Middle frontal gyrus (tissue), 1 donor: ENCODE measurements around the gene AHSG.
"Not testable (repeated sequence)": the region's sequence is repeated elsewhere in the genome, so short reads cannot be mapped to it uniquely, and the experiment has no call there.

Source experiments
- DNase-seq: peaks from one replicate; pipeline ENCODE4 v3.0.0-alpha.2; 2015; ENCODE audit warnings: low spot score; ENCODE audit errors: extremely low spot score

AHSG gene

DNA sequence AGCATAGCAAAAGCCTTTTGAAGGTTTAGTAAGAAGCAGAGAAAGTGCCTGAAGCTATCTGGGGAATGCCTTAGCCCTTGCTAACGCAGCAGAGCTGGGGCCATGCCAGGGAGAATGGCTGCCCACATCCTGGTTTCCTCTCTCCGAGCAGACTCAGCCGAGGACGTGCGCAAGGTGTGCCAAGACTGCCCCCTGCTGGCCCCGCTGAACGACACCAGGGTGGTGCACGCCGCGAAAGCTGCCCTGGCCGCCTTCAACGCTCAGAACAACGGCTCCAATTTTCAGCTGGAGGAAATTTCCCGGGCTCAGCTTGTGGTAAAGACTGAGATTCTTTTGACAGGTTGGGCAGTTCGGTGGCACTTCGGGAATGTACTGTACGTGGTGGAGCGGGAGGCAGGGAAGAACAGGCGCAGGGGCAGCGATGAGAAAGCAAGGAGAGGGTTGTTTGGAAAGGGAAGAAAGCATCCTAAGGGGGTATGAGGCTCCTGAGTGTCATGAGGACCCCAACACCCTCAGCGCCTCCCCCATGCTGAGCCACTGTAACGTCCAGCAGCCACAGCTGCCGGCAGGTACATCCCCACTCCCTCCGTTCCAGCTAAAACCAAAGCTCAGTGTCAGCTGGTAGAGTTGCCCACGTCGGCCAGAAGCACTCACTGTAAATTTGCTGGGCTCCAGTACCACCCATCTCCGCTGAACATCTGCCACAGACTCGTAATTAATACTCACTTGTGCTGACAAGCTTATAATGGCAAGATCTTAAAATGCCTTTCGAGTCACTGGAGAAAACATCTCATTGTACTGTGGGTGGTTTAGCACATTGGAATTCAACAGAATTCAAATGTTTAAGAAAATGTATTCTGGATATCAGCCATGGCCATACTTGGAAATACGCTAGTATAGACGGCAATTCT is 4.4 kb downstream of the AHSG start:
- DNase-seq: peak; percentile 78

DNA sequence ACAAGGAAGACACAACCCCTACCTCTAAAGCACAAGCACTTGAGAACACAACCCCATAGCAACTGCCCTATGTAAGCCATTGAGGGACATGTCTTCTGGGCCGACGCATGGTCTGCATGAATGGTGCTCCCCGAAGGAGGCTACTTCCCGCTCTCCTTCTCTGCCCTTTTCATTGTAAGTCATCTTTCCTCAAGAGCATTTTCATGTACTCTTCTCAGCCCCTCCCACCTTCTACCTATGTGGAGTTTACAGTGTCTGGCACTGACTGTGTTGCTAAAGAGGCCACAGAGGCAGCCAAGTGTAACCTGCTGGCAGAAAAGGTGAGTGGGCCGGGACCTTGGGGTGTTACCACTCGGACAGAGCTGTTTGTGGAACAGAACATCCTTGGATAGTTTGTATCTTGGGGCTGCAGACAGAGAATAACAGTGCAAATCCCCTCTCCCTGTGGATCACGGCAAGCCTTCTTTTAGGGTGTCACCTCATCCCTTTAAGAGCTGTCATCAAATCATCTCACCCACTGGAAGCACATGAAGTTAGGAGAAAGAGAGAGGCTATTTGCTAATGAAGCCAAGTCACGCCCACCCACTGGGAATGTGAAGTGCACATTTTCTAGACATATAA is 5.6 kb downstream of the AHSG start:
- DNase-seq: no peak

DNA sequence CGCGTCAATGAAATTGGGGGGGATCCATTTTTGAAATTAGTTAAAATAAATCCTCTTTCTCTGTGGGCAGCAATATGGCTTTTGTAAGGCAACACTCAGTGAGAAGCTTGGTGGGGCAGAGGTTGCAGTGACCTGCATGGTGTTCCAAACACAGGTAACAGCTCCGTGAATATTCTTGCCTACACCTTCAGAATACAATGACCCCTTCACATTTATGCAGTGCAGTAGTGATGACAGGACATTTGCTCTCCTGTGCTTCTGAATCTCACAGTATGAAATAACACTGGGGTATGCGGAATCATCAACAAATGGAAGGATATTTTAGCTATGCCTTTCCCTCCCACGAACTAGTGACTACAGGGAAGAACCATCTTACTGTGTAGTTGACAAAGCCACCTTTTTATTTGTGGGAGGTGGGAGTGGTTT is 6.9 kb downstream of the AHSG start:
- DNase-seq: no peak

DNA sequence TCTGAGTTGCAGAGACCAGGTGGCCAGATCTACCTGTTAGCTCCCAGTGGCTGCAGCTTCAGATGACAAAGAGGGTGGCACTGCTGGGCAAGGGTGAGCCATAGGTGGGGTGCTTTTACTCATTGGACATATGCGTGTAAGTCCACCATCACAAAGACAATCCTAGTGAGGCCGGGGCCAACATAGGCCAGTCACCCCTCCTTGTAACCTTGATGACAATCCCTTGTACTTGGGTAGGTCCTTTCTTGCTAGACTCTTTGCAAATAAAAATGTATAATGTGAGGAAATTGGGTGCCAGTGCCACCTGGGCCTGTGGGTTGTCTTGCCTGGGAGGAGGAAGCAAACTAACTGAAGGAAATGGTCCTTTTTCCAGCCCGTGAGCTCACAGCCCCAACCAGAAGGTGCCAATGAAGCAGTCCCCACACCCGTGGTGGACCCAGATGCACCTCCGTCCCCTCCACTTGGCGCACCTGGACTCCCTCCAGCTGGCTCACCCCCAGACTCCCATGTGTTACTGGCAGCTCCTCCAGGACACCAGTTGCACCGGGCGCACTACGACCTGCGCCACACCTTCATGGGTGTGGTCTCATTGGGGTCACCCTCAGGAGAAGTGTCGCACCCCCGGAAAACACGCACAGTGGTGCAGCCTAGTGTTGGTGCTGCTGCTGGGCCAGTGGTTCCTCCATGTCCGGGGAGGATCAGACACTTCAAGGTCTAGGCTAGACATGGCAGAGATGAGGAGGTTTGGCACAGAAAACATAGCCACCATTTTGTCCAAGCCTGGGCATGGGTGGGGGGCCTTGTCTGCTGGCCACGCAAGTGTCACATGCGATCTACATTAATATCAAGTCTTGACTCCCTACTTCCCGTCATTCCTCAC is 7.6 kb downstream of the AHSG start:
- DNase-seq: no peak

DNA sequence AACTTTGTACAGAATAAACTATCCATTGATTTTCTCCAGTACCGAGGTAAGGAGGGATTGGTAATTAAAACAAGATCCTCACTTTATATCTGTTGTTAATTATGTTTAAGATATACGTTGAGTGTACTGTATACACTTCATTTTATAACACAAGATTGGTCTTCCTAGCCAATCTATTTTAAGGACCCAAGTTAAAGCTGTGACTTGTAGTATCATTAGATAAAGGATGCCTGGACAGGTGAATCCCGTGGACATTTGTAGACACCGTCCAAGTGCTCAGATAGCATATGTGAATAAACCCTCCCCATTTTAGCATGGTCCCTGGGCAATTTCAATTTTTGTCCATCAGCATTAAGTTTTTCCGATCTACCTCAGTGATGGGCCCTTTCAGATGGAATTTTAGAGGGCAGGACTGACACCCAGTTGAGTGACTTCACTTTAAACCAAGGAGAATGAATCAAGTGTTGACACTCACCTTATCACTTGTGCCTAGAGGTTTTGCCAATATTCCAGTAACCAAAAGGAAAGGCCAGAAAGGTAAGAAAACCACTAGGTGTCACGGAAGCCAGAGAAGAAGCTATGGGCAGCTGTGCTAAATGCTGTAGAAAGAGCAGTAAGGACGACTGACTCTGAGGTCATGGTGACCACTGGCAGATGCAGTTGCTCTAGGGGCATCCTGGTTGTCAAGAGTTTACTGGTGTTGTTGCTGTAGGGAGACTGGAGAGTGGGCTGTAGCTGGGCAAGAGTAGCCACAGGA is 9.2 kb downstream of the AHSG start:
- no peak for DNase-seq

DNA sequence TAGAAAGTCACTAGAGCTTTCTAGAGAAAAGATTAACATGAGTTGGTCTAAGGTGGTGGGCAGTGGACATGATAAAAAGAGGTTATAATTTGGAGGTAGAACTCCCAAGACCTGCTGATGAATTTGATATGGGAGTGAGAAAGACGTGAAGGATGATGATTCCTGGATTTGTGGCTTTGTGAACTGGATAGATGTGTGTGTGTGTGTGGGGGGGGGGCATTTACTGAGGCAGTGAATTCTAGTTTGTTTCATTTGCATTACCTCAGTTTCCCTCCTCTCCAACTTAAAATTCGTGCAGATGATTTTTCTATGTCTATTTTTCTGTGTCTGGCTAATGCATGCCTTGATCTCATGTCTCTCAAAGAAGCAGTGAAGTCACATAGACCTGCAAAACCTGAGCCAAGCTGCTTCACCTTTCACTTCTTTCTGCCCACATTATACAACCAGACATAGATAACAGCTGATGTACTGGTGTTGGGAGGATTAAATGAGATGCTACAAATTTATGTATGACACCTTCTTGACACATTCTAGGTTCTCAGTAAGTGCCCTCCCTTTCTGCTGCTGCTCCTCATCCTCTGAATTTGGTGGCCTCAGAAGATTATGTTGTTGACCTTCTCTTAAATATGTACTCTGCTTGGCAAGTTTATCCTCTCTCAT is 9.9 kb downstream of the AHSG start:
- DNase-seq: no peak

DNA sequence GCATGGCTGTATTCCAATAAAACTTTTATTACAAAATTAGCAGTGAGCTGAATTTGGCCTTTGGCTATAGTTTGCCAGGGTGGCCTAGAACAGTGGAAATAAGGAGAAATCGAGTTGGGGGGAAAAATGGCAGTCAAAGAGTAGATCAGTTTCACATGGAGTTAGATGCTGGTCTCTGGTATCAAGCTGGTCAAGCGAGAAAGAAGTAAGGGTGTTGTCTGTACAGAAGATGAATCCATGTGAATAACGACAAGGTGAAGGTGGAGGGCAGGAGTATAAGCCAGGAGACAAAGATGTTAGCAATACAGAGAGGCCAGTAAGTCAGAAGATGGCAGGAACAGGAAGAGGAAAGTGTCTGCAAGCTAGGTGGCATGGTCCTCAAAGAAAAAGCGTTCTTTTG is 11.7 kb downstream of the AHSG start:
- DNase-seq: no peak

DNA sequence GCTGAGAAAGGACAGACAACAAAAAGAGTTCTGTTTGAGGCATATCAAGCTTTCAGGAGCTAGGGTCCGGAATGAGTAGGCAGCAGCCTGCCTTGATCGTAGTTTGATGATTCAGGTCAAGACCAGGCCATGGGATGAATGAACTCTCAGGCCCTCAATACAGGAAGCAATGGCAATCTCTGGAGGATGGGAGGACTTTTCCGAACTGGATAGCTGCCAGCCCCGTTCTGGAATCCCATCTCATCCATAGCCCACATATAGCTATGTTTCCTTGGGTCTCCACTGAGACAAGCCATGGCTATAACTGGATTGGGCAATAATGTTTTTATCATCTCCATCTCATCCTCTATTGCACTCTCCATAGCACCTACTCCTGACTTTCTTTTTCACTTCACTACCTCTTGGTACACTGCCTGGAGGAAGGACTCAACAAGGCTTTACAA is 12.8 kb downstream of the AHSG start:
- DNase-seq: no peak

DNA sequence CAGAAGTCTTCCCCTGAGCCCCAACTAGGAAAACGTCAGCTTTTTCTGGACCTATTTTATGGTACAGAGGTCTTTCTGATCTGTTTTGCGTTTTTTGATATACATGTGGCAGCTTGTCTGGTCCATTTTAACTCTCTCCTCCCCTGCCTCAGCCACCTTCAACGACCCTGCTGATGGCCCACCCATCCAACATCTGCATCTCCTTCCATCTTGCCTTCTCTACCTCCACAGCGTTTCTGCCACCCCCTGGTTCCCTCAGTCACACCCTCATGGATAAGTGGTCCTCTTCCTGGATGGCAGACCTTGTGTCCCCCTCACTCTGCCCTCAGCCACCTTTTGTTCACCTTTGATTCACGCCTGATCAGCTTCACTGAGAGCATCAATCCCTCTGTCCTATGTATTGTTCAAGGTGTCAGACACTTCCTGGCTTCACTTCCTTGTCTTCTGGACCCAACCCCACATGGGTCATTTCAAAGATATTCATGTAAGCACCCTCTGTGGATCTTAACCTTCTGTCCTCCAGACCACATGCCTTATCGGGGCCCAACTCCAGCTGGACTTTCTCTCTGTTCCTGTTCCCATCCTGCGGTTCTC is 13.5 kb downstream of the AHSG start:
- DNase-seq: no peak

DNA sequence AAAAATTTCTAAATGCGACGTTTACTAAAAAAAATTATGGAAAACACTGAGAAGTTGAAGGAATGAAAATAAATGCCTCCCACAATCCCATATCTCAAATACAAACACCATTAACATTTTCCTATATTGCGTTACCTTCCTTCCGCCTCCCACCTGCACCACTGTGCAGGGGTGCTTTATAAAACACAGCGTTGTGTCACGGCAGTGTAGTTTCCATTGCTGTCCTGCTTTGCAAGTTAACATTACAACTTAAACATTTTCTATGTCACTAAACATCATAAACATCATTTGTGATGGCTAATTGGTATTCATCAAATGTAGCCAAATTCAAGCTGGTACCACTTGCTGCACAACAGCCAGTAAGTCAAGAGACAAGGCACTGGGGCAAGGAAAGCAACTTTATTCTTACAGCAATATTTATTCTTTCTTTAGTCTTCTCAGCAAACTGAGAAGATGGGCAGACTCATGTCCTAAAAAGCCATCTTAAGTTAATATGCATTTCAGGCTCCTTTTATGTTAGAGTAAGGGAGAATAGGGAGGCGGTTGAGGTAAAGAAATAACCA is 15.1 kb downstream of the AHSG start:
- DNase-seq: no peak

DNA sequence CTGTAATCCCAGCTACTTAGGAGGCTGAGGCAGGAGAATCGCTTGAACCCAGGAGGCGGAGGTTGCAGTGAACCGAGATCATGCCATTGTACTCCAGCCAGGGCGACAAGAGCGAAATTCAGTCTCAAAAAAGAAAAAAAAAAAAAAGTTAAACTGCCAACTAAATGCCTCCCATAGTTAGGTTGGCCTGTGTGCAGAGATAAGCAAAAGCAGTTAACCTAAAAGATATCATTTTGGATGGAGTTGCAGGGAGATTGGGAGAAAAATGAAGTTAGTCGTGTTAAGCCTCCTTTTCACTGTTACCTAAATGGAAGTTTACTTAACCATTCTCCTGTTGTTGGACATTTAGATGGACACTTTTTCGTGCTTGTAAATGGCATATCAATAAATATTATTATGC is 15.9 kb downstream of the AHSG start:
- no peak for DNase-seq

DNA sequence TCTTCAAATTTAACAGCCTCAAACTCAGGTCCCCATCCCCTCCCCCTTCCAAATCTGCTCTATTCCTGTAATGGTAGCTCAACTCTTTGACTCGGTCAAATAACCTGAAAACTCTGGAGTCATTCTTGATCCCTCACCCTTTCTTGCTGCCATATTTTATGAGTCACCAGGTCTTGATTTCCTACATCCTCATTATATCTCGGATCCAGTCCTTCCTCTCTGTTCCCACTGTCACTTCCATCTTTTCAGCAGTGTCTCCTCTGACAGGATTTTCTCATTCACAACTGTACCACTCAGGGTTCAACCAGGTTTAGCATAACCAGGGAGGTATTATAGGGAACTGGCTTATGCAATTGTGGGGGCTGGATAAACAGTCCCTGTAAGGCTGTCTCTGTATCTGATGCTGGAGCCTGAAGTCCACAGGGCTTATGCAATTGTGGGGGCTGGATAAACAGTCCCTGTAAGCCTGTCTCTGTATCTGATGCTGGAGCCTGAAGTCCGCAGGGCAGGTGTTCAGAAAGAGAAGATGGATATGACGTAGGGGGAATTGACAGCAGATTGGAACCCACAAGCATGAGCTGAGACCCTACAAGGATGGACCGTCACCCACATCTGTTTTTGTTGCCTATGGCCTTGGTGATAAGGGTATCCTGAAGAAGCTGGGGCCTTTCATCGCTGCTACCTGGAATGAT is 18.2 kb downstream of the AHSG start:
- DNase-seq: no peak

DNA sequence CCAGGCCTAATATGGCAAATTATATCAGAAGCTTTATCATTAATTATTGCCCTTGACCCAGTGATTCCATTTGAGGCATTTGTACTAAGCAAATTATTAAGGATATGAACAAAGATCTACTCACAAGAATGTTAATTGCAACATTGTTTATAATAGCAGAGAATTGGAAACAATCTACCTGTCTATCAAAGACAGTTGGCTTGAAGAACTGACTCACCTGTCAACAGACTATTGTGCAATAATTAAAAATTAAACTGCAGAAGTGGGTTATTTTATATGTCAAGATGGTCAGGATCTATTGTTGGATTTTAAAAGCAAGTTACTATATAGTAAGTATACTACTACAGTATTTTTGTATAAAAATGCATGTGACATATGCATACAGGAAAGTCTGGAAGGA is 20.6 kb downstream of the AHSG start:
- no peak for DNase-seq

DNA sequence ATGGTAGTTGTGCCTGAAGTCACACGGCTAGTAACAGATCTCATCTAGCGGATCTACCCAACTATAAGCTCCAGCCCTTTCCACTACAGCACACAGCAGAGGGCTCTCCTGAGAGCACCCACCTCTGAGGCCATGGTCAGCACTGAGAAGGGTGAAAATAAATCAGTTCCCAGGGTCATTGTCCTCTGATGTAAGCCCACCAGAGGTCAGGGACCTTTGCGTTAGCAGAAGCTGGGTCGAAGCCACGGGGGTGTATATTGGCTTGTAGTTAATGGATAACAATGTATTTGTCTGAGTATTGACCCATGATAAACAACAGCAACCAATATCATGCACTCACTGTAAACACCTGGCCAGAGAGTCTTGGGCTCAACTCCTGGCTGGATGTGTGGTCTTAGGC is 21.3 kb downstream of the AHSG start:
- not testable (repeated sequence) for DNase-seq

DNA sequence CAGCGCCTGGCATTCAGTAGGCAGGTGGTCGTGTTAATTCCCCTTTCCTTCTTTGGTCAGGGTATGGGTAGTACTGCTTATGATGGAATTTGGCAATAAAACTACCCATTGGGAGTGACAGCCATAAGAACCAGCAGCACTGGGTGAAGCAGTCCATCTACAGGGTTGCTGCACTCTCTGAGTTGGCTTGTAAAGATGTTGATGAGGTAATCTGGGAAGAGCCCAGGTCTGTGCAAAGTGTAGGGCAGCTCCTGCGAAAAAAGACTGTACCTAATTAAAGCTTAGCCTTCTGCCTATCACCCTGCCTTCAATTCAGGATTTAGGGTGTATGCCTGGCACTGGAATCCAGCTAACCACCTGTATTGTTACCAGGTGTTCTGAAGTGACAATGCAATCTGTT is 22.7 kb downstream of the AHSG start:
- DNase-seq: no peak

DNA sequence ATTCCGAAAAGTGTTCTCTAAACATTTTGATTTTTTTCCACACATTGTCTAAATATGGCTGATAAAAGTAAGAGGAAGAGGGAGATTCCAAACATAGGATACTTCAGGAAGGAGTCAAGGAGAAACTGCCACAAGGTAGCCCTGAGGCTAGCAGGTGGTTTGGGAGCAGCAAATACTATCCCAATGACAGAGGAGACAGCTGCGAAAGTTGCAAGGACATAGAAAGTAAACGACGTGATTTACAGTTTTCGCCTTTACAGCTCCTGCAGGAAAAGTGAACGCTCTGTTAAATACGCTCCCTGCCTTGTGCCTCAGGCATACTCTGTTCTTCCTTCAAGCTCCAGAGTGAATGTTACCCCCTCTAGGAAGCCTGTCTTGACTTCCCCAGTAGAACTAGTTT is 23.7 kb downstream of the AHSG start:
- no peak for DNase-seq

DNA sequence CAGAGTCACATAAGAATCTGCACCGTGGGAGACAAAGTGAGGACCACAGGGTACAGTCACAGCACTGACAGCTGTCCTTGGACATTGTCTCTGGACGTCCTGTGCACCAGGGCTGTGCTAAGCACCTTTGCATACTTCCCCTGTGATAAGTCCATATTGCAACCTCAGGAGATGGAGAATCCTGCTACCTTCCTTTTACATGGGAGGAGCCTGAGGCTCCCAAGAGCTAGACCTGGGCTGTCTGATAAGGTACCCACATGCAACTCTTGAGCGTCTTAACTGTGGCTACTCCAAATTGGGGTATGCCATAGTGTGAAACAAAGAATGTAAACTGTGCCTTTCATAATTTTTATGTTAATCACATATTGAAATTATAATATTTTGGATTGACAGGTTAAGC is 24.8 kb downstream of the AHSG start:
- DNase-seq: no peak

DNA sequence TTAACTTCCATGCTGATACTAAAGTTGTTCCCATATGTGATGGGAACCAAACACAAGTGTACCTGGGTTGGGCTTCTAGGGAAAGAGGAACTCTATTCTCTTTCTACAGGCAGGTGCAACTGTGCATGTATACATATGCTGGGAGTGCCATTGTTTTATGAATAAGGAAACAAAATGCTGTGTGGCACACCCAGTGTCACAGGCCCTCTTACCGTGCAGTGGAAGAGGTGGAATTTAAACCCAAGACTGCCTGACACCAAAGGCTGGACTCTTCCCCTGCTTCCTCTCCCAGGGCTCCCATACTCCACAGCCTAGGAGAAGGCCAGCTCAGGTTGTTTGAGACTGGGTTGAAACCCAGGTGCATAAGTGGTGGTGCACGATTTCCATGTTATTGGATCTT is 25.4 kb downstream of the AHSG start:
- DNase-seq: no peak

DNA sequence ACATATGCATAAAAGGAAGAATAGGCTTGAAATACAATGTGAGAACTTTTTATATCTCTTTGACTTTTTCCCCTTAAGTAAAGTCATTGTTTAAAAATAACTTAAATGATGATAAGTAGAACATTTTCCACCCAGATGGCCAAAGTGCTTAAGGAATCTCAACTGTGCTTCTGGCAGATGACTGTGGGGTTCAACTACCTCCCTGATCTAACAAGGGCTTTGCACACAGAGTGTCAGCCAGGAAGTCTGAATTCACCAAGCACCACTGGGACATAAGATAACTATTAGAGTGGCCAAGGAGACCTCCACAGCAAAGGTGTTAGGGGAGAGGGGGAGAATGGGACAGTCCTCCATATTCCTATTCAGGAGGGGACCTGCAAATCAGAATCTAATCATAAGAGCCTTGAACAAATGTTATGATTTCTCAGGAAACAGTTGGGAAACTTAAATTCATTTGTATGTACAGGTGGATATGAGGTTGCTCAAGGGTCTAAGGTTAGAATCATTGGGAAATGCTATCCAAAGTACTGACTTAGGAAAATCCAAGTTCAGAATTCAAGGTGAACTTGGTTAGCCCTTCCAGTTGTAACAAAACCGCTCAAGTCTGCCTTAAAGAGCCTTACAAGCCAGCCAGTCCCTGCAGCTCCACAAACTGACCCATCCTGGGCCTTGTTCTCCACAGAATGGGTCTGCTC is 27.1 kb downstream of the AHSG start, which contains the start of gene FETUB:
Gene FETUB (plus strand): TSS at position 622 of the 695 bp plus-strand sequence. CDS start 62 bp downstream, at position 684.
- DNase-seq: no peak
